Neuron (in vitro differentiated cells): Measurements from ENCODE around the gene POFUT1.
"Not testable (repeated sequence)": the region's sequence is repeated elsewhere in the genome, so short reads cannot be mapped to it uniquely, and the experiment has no call there.

Source experiments
- H2AFZ ChIP-seq: one replicate; pipeline ENCODE4 v1.6.1; 2013; ENCODE audit warnings: low read depth, mild to moderate bottlenecking, inconsistent platforms, low read length, moderate library complexity
- H3K27me3 ChIP-seq: one replicate; pipeline ENCODE4 v1.6.1; 2013; ENCODE audit warnings: low read length; ENCODE audit not compliant: insufficient read depth
- H3K36me3 ChIP-seq: one replicate; pipeline ENCODE4 v1.6.1; 2013; ENCODE audit warnings: low read length; ENCODE audit not compliant: insufficient read depth
- H3K4me1 ChIP-seq: one replicate; pipeline ENCODE4 v1.6.1; 2013; ENCODE audit warnings: low read length; ENCODE audit not compliant: insufficient read depth
- H3K4me3 ChIP-seq: 2 replicates; pipeline ENCODE4 v1.5.1; 2013; ENCODE audit warnings: mild to moderate bottlenecking, low read length, moderate library complexity
- H3K9me3 ChIP-seq: one replicate; pipeline ENCODE4 v1.6.1; 2013; ENCODE audit warnings: low read length

The POFUT1 gene

GRCh38 chr20:32237419-32237818 lies 29.7 kb downstream of the POFUT1 start:
- Histone ChIP-seq H3K27me3 (no peaks in the 10 kb centered on the region), H3K4me1 (no peaks in the 10 kb centered on the region), H3K9me3 (no peaks in the 10 kb centered on the region), H3K4me3 (no peak overlapping the region), H3K36me3 (peaks cover 30% of the 10 kb centered on the region), H2AFZ (no peak overlapping the region)

GRCh38 chr20:32238483-32239425 lies 31.1 kb downstream of the POFUT1 start:
- Histone ChIP-seq H3K27me3 (no peaks in the 10 kb centered on the region), H3K4me3 (no peak overlapping the region), H3K36me3 (peaks cover 17% of the 10 kb centered on the region), H3K4me1 (no peaks in the 10 kb centered on the region), H3K9me3 (no peaks in the 10 kb centered on the region), H2AFZ (no peak overlapping the region)

GRCh38 chr20:32240205-32240604 lies 32.5 kb downstream of the POFUT1 start:
- no peak overlapping the region for H2AFZ ChIP-seq
- H3K4me3 ChIP-seq, result no peak overlapping the region
- H3K4me1 ChIP-seq, result no peaks in the 10 kb centered on the region
- H3K9me3 ChIP-seq, result no peaks in the 10 kb centered on the region
- peaks cover 4% of the 10 kb centered on the region for H3K27me3 ChIP-seq
- H3K36me3 ChIP-seq, result peaks cover 6% of the 10 kb centered on the region

- H3K4me3 ChIP-seq, result no peak overlapping the region
- H3K4me1 ChIP-seq, result no peaks in the 10 kb centered on the region
- peaks cover 4% of the 10 kb centered on the region for H3K27me3 ChIP-seq
- H3K36me3 ChIP-seq, result no peaks in the 10 kb centered on the region
- no peaks in the 10 kb centered on the region for H3K9me3 ChIP-seq
- no peak overlapping the region for H2AFZ ChIP-seq
Observed at GRCh38 chr20:32241807-32242206, 34.1 kb downstream of the POFUT1 start.

- Histone ChIP-seq H3K4me1 (no peaks in the 10 kb centered on the region), H2AFZ (no peak overlapping the region), H3K9me3 (no peaks in the 10 kb centered on the region), H3K36me3 (no peaks in the 10 kb centered on the region), H3K4me3 (no peak overlapping the region), H3K27me3 (peaks cover 4% of the 10 kb centered on the region)
Observed at GRCh38 chr20:32244150-32244823, 36.6 kb downstream of the POFUT1 start.

GRCh38 chr20:32244959-32245358 lies 37.3 kb downstream of the POFUT1 start:
- no peak overlapping the region for H2AFZ ChIP-seq
- H3K36me3 ChIP-seq, result no peaks in the 10 kb centered on the region
- H3K27me3 ChIP-seq, result peaks cover 4% of the 10 kb centered on the region
- H3K4me3 ChIP-seq, result no peak overlapping the region
- H3K4me1 ChIP-seq, result no peaks in the 10 kb centered on the region
- no peaks in the 10 kb centered on the region for H3K9me3 ChIP-seq

- not testable (repeated sequence) for H3K9me3 ChIP-seq, H3K27me3 ChIP-seq, H3K36me3 ChIP-seq, H2AFZ ChIP-seq, H3K4me3 ChIP-seq, H3K4me1 ChIP-seq
Observed at GRCh38 chr20:32246208-32246607, 38.5 kb downstream of the POFUT1 start.

GRCh38 chr20:32248043-32248442 lies 40.4 kb downstream of the POFUT1 start:
- Histone ChIP-seq H3K36me3 (no peaks in the 10 kb centered on the region), H2AFZ (no peak overlapping the region), H3K4me3 (no peak overlapping the region), H3K27me3 (peaks cover 4% of the 10 kb centered on the region), H3K4me1 (no peaks in the 10 kb centered on the region), H3K9me3 (no peaks in the 10 kb centered on the region)

- Histone ChIP-seq H3K36me3 (no peaks in the 10 kb centered on the region), H3K4me1 (no peaks in the 10 kb centered on the region), H3K27me3 (peaks cover 4% of the 10 kb centered on the region), H3K9me3 (no peaks in the 10 kb centered on the region), H3K4me3 (no peak overlapping the region), H2AFZ (no peak overlapping the region)
Observed at GRCh38 chr20:32249030-32249738, 41.5 kb downstream of the POFUT1 start.

GRCh38 chr20:32251470-32251869 lies 43.8 kb downstream of the POFUT1 start:
- H3K4me1 ChIP-seq, result no peaks in the 10 kb centered on the region
- H3K9me3 ChIP-seq, result no peaks in the 10 kb centered on the region
- H2AFZ ChIP-seq, result no peak overlapping the region
- no peaks in the 10 kb centered on the region for H3K27me3 ChIP-seq
- H3K4me3 ChIP-seq, result no peak overlapping the region
- H3K36me3 ChIP-seq, result no peaks in the 10 kb centered on the region

GRCh38 chr20:32252189-32252588 lies 44.5 kb downstream of the POFUT1 start:
- no peaks in the 10 kb centered on the region for H3K4me1 ChIP-seq
- H3K36me3 ChIP-seq, result no peaks in the 10 kb centered on the region
- no peak overlapping the region for H3K4me3 ChIP-seq
- H3K27me3 ChIP-seq, result no peaks in the 10 kb centered on the region
- H2AFZ ChIP-seq, result no peak overlapping the region
- no peaks in the 10 kb centered on the region for H3K9me3 ChIP-seq

- not testable (repeated sequence) for H2AFZ ChIP-seq, H3K36me3 ChIP-seq, H3K9me3 ChIP-seq, H3K27me3 ChIP-seq, H3K4me3 ChIP-seq, H3K4me1 ChIP-seq
Observed at GRCh38 chr20:32260973-32261372, 53.3 kb downstream of the POFUT1 start.

GRCh38 chr20:32261644-32262043 lies 54.0 kb downstream of the POFUT1 start:
- Histone ChIP-seq H3K9me3 (no peaks in the 10 kb centered on the region), H3K4me1 (no peaks in the 10 kb centered on the region), H2AFZ (no peak overlapping the region), H3K4me3 (no peak overlapping the region), H3K27me3 (no peaks in the 10 kb centered on the region), H3K36me3 (no peaks in the 10 kb centered on the region)
